Measurements from ENCODE around the gene OR4N2.
"Not testable (repeated sequence)": the region's sequence is repeated elsewhere in the genome, so short reads cannot be mapped to it uniquely, and the experiment has no call there.

GRCh38 chr14:19771491-19771890 is 32.1 kb upstream of the OR4N2 start:
- TF ChIP-seq, protein P1, sequence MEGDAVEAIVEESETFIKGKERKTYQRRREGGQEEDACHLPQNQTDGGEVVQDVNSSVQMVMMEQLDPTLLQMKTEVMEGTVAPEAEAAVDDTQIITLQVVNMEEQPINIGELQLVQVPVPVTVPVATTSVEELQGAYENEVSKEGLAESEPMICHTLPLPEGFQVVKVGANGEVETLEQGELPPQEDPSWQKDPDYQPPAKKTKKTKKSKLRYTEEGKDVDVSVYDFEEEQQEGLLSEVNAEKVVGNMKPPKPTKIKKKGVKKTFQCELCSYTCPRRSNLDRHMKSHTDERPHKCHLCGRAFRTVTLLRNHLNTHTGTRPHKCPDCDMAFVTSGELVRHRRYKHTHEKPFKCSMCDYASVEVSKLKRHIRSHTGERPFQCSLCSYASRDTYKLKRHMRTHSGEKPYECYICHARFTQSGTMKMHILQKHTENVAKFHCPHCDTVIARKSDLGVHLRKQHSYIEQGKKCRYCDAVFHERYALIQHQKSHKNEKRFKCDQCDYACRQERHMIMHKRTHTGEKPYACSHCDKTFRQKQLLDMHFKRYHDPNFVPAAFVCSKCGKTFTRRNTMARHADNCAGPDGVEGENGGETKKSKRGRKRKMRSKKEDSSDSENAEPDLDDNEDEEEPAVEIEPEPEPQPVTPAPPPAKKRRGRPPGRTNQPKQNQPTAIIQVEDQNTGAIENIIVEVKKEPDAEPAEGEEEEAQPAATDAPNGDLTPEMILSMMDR (IDR thresholded peaks at IDR 0.05; ENCODE audit: low read length), result not testable (repeated sequence)
- not testable (repeated sequence) for TF ChIP-seq EZH2 (IDR thresholded peaks at IDR 0.05; ENCODE audit: borderline replicate concordance, low read length)
